H1 (cell line): ENCODE results near the gene ROBO4. TPM values are rescaled to one million over a fixed set of nuclear protein-coding genes. Genes with fewer than 3 reads are reported as not detected.

Experiments
- CTCF ChIA-PET: fragments of 300-600 bp; sonication (Branson Sonifier 250); formaldehyde crosslinking; loops from one replicate; lab custom pipeline; 2021; ENCODE audit not compliant: partially characterized antibody; lab: Charles Lee
- POLR2A ChIA-PET: fragments of 300-600 bp; sonication (Branson Sonifier 250); formaldehyde crosslinking; loops from one replicate; lab custom pipeline; 2021; ENCODE audit warnings: inconsistent platforms; ENCODE audit not compliant: partially characterized antibody; lab: Charles Lee
- DNase-seq, 2 experiments: peaks; one replicate each; pipeline versions ENCODE4 v3.0.0 to v3.0.0-alpha.2; 2010 to 2022; ENCODE audit warnings: low spot score in 2 of 2, low read depth in 1 of 2, mixed read lengths in 1 of 2
- FAIRE-seq: peaks from 2 replicates; lab custom pipeline; 2011; peaks lifted over from hg19 to GRCh38; lab: Jason Lieb, UNC
- H2AFZ ChIP-seq: 2 replicates; pipeline ENCODE4 v1.8.1; 2012; ENCODE audit warnings: low read length, inconsistent platforms
- H2AK5ac ChIP-seq: 2 replicates; pipeline ENCODE4 v1.6.1; 2013; ENCODE audit warnings: low read depth, low read length
- H2BK120ac ChIP-seq: replicated peaks from 2 replicates; pipeline ENCODE3; 2013; ENCODE audit warnings: low read depth, low read length, inconsistent platforms
- H2BK12ac ChIP-seq: 2 replicates; pipeline ENCODE4 v1.6.1; 2013; ENCODE audit warnings: low read depth, low read length
- H2BK15ac ChIP-seq: 2 replicates; pipeline ENCODE4 v1.6.1; 2013; ENCODE audit warnings: low read length
- H2BK20ac ChIP-seq: 2 replicates; pipeline ENCODE4 v1.6.1; 2013; ENCODE audit warnings: low read length
- H2BK5ac ChIP-seq: 2 replicates; pipeline ENCODE4 v1.6.1; 2013; ENCODE audit warnings: low read depth, low read length
- H3K14ac ChIP-seq: 2 replicates; pipeline ENCODE4 v1.6.1; 2013; ENCODE audit warnings: inconsistent platforms; ENCODE audit not compliant: insufficient read length
- H3K18ac ChIP-seq: 2 replicates; pipeline ENCODE4 v1.6.1; 2013; ENCODE audit warnings: low read length; ENCODE audit errors: extremely low read depth
- H3K23ac ChIP-seq: 2 replicates; pipeline ENCODE4 v1.6.1; 2013; ENCODE audit warnings: inconsistent platforms; ENCODE audit not compliant: insufficient read length
- H3K23me2 ChIP-seq: 2 replicates; pipeline ENCODE4 v1.6.1; 2013; ENCODE audit warnings: low read depth, low read length
- H3K27ac ChIP-seq: 2 replicates; pipeline ENCODE4 v1.6.1; 2011; ENCODE audit warnings: low read depth, low read length, inconsistent platforms
- H3K27me3 ChIP-seq, 4 experiments: replicated peaks in 1 of 4; 1 replicate in 1 of 4; 2 replicates in 3 of 4; pipeline versions ENCODE4 v1.6.1 to v1.8.1; 2011 to 2013; ENCODE audit warnings: low read length in 3 of 4, mild to moderate bottlenecking in 3 of 4, inconsistent platforms in 2 of 4, mixed read lengths in 2 of 4, moderate library complexity in 1 of 4; ENCODE audit not compliant: control insufficient read depth in 3 of 4, insufficient read depth in 3 of 4; ENCODE audit errors: extremely low read depth in 1 of 4
- H3K36me3 ChIP-seq, 4 experiments: 2 replicates each; pipeline versions ENCODE4 v1.6.1 to v1.8.1; 2011 to 2013; ENCODE audit warnings: mild to moderate bottlenecking in 4 of 4, low read length in 3 of 4, moderate library complexity in 2 of 4, control low read depth in 1 of 4, inconsistent platforms in 1 of 4; ENCODE audit not compliant: insufficient read depth in 4 of 4, control insufficient read depth in 2 of 4
- H3K4ac ChIP-seq: replicated peaks from 2 replicates; pipeline ENCODE3; 2013; ENCODE audit warnings: low read length, low read depth, mixed read lengths, inconsistent platforms; ENCODE audit not compliant: insufficient read length
- H3K4me1 ChIP-seq, 4 experiments: replicated peaks in 1 of 4; 1 replicate in 1 of 4; 2 replicates in 3 of 4; pipeline versions ENCODE4 v1.6.1 to v1.8.1; 2011 to 2013; ENCODE audit warnings: low read length in 3 of 4, inconsistent platforms in 2 of 4, mixed read lengths in 1 of 4; ENCODE audit not compliant: insufficient read depth in 4 of 4, control insufficient read depth in 3 of 4
- H3K4me2 ChIP-seq, 2 experiments: 2 replicates each; pipeline versions ENCODE4 v1.6.1 to v1.8.1; 2011 to 2013; ENCODE audit warnings: low read depth in 2 of 2, low read length in 2 of 2, control low read depth in 1 of 2, inconsistent platforms in 1 of 2, mild to moderate bottlenecking in 1 of 2; ENCODE audit not compliant: insufficient read depth in 1 of 2
- H3K4me3 ChIP-seq, 4 experiments: fragments of 200-600, 300-600 bp in 1 of 4; sonication (generic), shearing (Covaris generic), sonication (Bioruptor Twin) in 1 of 4; 2 replicates each; pipeline versions ENCODE4 v1.5.1 to v1.8.1; 2011 to 2016; ENCODE audit warnings: low read length in 4 of 4, low read depth in 3 of 4, control low read depth in 2 of 4, inconsistent platforms in 2 of 4, mild to moderate bottlenecking in 2 of 4, mixed read lengths in 1 of 4, moderate library complexity in 1 of 4; ENCODE audit not compliant: insufficient read depth in 2 of 4; ENCODE audit errors: extremely low read depth in 1 of 4
- H3K56ac ChIP-seq: replicated peaks from 2 replicates; pipeline ENCODE3; 2013; ENCODE audit warnings: low read depth, mild to moderate bottlenecking, mixed read lengths, low read length, inconsistent platforms; ENCODE audit not compliant: insufficient read length
- H3K79me1 ChIP-seq: 2 replicates; pipeline ENCODE4 v1.6.1; 2013; ENCODE audit warnings: low read depth, low read length, control low read depth
- H3K79me2 ChIP-seq, 2 experiments: 2 replicates each; pipeline versions ENCODE4 v1.6.1 to v1.8.1; 2012 to 2013; ENCODE audit warnings: low read length in 2 of 2, mild to moderate bottlenecking in 2 of 2, inconsistent platforms in 1 of 2; ENCODE audit not compliant: insufficient read depth in 2 of 2, control insufficient read depth in 1 of 2
- H3K9ac ChIP-seq, 4 experiments: replicated peaks in 1 of 4; 1 replicate in 1 of 4; 2 replicates in 3 of 4; pipeline versions ENCODE4 v1.6.1 to v1.8.1; 2011 to 2013; ENCODE audit warnings: low read depth in 3 of 4, low read length in 3 of 4, control low read depth in 2 of 4, mild to moderate bottlenecking in 2 of 4, moderate library complexity in 2 of 4, inconsistent platforms in 1 of 4; ENCODE audit errors: extremely low read depth in 1 of 4
- H3K9me3 ChIP-seq, 2 experiments: 2 replicates each; pipeline versions ENCODE4 v1.6.1 to v1.8.1; 2012 to 2013; ENCODE audit warnings: mild to moderate bottlenecking in 2 of 2, moderate library complexity in 2 of 2, control low read depth in 1 of 2, inconsistent platforms in 1 of 2, low read depth in 1 of 2, low read length in 1 of 2, mixed read lengths in 1 of 2; ENCODE audit not compliant: insufficient read depth in 2 of 2
- H4K20me1 ChIP-seq, 2 experiments: replicated peaks in 1 of 2; 2 replicates each; pipeline versions ENCODE3 to v1.8.1; 2011 to 2013; ENCODE audit warnings: inconsistent platforms in 2 of 2, low read length in 2 of 2, mild to moderate bottlenecking in 1 of 2; ENCODE audit not compliant: insufficient read depth in 2 of 2, control insufficient read depth in 1 of 2
- H4K5ac ChIP-seq: 2 replicates; pipeline ENCODE4 v1.6.1; 2013; ENCODE audit warnings: low read length, low read depth, mixed read lengths, inconsistent platforms; ENCODE audit not compliant: insufficient read length
- H4K8ac ChIP-seq: 2 replicates; pipeline ENCODE4 v1.8.0; 2013; ENCODE audit warnings: mild to moderate bottlenecking, moderate library complexity, low read length, inconsistent platforms; ENCODE audit not compliant: insufficient read depth; ENCODE audit errors: extremely low read depth
- H4K91ac ChIP-seq: replicated peaks from 2 replicates; pipeline ENCODE3; 2013; ENCODE audit warnings: low read length, mixed read lengths, inconsistent platforms; ENCODE audit not compliant: insufficient read length
- MAX ChIP-seq: IDR thresholded peaks from 2 replicates; pipeline ENCODE4 v1.6.1; 2012; ENCODE audit warnings: inconsistent platforms
- NANOG ChIP-seq: IDR thresholded peaks from 2 replicates; pipeline ENCODE4 v1.6.1; 2011; ENCODE audit warnings: low read length, low read depth, mild to moderate bottlenecking, inconsistent platforms; ENCODE audit not compliant: insufficient read depth, poor library complexity, severe bottlenecking
- PHF8 ChIP-seq: fragments of 200-600 bp; sonication (generic); conservative IDR thresholded peaks from 2 replicates; pipeline ENCODE4 v1.7.1; 2012; ENCODE audit warnings: low read depth, mild to moderate bottlenecking, inconsistent platforms, low read length, moderate library complexity
- POLR2A ChIP-seq, 2 experiments: IDR thresholded peaks; 1 replicate in 1 of 2; 2 replicates in 1 of 2; pipeline ENCODE4 v1.6.1; 2011; ENCODE audit warnings: low read depth in 2 of 2, low read length in 2 of 2, mild to moderate bottlenecking in 2 of 2; ENCODE audit errors: control extremely low read depth in 1 of 2
- POLR2AphosphoS5 ChIP-seq: IDR thresholded peaks from 2 replicates; pipeline ENCODE4 v1.6.1; 2011; ENCODE audit warnings: low read depth, low read length
- POU5F1 ChIP-seq: IDR thresholded peaks from 2 replicates; pipeline ENCODE4 v1.6.1; 2011; ENCODE audit warnings: low read depth, mild to moderate bottlenecking, low read length, moderate library complexity
- SP4 ChIP-seq: IDR thresholded peaks from 2 replicates; pipeline ENCODE4 v1.6.1; 2012; ENCODE audit warnings: low read length, inconsistent platforms
- polyA plus RNA-seq, 7 experiments: library from polyadenylated mRNA; depleted of rRNA in 3 of 7; stranded (reverse) in 5 of 7; unstranded in 2 of 7; fragments of >200 nt in 5 of 7; fragments of 200-250 nt in 2 of 7; gene quantifications; 1 replicate in 5 of 7; 2 replicates in 1 of 7; 4 replicates in 1 of 7; pipeline versions ENCODE4 v1.2.1 to v1.2.3, GENCODE V29; 2011 to 2013; ENCODE audit warnings: missing spikeins in 2 of 7, mixed read lengths in 2 of 7
- total RNA-seq: library from RNA; stranded (reverse); fragmentation: NEBNext Ultra II Directional; extraction: Animal tissue kit (Norgen Biotek cat#: 25700); gene quantifications from 2 replicates; pipeline ENCODE4 v1.2.1, GENCODE V29; 2021

ROBO4 gene
- total and polyA plus RNA-seq, 2 of the 8 experiments (the other 6 are each of a cell fraction or from before 2014, with no cell fraction given): 0.03 TPM; not detected in 1

DNA sequence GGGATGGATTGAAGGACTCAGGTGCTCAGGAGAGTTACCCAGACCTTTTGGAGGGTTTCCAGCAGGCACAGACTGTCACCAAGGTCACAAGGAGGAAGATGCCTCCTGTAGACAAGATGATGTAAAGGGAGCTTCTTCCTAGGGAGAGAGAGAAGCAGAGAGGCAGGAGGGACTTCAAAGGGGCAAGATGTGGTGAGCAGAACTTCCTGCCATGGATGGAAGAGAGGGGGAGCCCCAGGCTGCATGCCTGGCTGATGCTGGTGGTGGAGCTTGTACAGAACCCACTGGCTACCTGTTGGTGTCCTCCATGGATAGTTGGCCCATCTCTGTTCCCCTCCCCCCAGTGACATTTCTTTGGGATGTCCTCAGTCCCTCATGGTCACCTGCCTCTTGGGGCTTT lies 25.6 kb upstream of the ROBO4 start:
- Histone ChIP-seq H3K23ac (no peak overlapping the region), H2AK5ac (no peak overlapping the region), H3K56ac (no peak overlapping the region), H3K4ac (no peak overlapping the region), H4K8ac (no peak overlapping the region; the same call in 1 of the 2 replicates), H3K79me1 (no peaks in the 10 kb centered on the region), H2BK12ac (no peak overlapping the region), H2BK120ac (no peak overlapping the region), H3K4me3 (no peak overlapping the region), H3K4me1 (peaks cover 0 to 4% (median 2%) of the 10 kb centered on the region in 4 experiments; a peak in 3 of 7 replicates), H4K20me1 (no peaks in the 10 kb centered on the region), H3K79me2 (no peaks in the 10 kb centered on the region), H3K9me3 (no peaks in the 10 kb centered on the region), H2BK20ac (no peak overlapping the region), H3K27ac (no peak overlapping the region), H2BK5ac (no peak overlapping the region), H4K5ac (no peak overlapping the region), H2BK15ac (no peak overlapping the region), H3K36me3 (no peaks in the 10 kb centered on the region), H4K91ac (no peak overlapping the region), H3K27me3 (peaks cover 9 to 59% (median 43%) of the 10 kb centered on the region in 4 experiments), H2AFZ (no peak overlapping the region), H3K23me2 (peaks cover 7% of the 10 kb centered on the region), H3K18ac (no peak overlapping the region), H3K9ac (no peak overlapping the region), H3K4me2 (no peak overlapping the region), H3K14ac (no peak overlapping the region)
- TF ChIP-seq PHF8 (no peak), NANOG (no peak), POU5F1 (no peak), SP4 (no peak), POLR2AphosphoS5 (no peak), POLR2A (IDR thresholded peaks at IDR 0.05; ENCODE audit: control extremely low read depth in 1 of 2, low read depth in 2 of 2, low read length in 2 of 2) (no peak), MAX (no peak)
- no peak for DNase-seq
- ChIA-PET CTCF (interaction anchor here (2.7 to 6.0 kb wide), 3 partner anchors 13 to 86 kb away, joined by 8 to 38 read pairs (median 16); partner anchors contain the start of gene HEPACAM), POLR2A (no interaction called here)
- no peak for FAIRE-seq
